Brain pericyte (primary cell): ENCODE data around the gene SH2D3C.

Experiments used
- DNase-seq: peaks from one replicate; pipeline ENCODE4 v3.0.0-alpha.2; 2012; ENCODE audit warnings: low read depth, low spot score

The SH2D3C gene

GRCh38 chr9:127778280-127779135, at the start of gene SH2D3C:
TSS of gene SH2D3C (minus strand) at chr9:127778666. CDS start at chr9:127778627, 39 bp downstream.
- peak; percentile 57 for DNase-seq

GRCh38 chr9:127826253-127826913, 47.9 kb upstream of the SH2D3C start:
- DNase-seq = no peak

GRCh38 chr9:127825319-127826051, 47.0 kb upstream of the SH2D3C start:
- DNase-seq = no peak

DNA sequence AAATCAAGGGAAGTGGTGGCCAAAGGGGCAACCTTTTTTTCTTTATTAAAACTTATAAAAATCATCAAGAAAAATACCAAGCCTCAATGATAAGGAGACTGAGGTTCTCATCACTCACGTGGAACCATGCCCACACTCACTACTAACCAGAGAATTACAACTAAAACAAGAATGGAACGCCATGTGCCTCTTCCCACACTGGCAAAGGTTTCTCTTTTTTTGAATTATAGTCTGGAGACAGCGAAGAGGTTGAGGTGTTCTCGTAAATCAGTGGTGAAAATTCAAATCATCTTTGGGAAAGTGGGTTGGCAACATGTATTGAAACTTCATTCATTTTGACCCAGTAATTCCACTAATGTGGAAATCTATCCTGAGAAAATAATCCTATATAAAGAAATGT, 43.6 kb upstream of the SH2D3C start:
- DNase-seq = no peak

GRCh38 chr9:127818574-127818973, 40.1 kb upstream of the SH2D3C start:
- no peak for DNase-seq

DNA sequence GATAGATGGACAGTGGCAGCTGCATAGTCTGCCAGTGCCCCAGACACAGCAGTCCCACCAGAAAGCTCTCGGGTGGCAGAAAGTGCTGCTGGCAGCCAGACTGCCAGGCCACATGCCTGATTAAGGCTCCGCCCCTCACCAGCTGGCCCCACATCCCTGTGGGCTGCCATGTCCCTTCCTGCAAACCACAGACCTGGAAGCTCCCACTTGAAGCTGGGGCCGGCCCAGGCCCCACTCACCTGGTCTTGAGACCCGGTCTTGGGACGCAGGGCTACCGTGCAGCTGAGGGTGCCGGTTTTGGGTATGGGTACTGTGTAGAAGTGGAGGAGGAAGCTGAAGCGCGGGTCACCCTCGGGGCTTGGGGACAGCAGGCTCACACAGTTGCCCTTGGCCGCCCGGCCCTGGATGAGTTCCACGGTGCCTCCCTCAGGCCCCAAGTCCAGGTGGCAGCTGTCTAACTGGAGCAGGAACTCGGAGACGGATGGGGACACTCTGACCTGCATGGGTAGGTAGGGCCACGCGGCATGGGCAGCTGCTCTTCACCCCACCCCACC, 39.5 kb upstream of the SH2D3C start:
- no peak for DNase-seq

DNA sequence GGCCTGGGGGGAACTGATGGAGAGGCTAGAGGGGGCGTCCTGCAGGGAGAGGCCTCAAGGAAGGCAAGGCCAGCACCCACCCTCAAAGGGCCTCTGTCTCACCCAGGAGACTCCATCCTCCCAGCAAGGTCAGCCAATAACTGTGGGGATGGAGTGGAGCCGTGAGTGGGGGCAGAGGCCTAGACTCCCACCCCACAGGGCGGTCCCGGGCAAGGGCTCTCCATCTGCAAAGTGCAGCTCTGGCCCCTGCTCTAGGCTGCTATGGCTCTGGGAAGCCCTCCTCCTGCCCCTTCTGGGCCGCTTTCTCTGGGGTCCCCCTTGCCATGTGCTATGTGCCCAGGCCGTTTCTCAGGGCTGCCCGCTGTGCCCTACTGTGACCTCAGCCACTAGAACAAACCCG, 38.3 kb upstream of the SH2D3C start:
- no peak for DNase-seq

DNA sequence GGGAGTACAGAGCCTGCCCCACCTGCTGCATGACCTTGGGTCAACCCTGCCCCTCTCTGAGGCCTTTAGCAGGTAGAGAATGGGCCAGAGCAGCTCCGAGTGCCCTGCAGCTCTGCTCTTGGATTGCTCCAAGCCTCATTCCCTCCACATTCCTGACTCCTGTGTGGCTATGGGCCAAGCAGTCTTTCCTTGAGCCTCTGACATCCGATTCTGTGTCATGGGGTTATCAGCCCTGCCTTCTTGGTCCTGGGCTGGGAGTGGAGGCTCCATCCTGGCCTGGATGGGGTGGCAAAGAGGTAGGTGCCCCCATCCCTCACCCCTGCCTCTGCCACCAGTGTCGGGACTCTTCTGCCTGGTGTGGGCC, 37.9 kb upstream of the SH2D3C start:
- no peak for DNase-seq

GRCh38 chr9:127815512-127816361, 37.3 kb upstream of the SH2D3C start:
- DNase-seq = no peak

GRCh38 chr9:127814619-127815511, 36.4 kb upstream of the SH2D3C start:
- DNase-seq = no peak

- DNase-seq = no peak
These were observed 35.3 kb upstream of the SH2D3C start for GRCh38 chr9:127813686-127814226.

DNA sequence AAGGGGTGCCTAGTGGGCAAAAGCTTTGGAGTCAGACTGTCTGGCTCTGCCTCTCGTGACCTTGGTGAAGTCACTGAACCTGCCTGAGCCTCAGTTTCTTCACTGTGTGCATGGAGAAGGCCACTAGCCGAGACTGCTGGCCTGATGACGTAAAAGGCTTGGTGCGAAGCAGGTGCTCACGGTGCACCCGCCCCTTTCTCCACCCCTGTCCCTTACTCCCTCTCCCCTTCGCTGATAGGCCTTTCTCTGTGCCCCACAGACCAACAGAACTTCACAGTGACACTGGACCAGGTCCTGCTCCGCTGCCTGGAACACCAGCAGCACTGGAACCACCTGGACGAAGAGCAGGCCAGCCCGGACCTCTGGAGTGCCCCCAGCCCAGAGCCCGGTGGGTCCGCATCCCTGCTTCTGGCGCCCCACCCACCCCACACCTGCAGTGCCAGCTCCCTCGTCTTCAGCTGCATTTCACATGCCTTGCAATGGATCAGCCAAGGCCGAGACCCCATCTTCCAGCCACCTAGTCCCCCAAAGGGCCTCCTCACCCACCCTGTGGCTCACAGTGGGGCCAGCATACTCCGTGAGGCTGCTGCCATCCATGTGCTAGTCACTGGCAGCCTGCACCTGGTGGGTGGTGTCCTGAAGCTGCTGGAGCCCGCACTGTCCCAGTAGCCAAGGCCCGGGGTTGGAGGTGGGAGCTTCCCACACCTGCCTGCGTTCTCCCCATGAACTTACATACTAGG, 34.6 kb upstream of the SH2D3C start:
- no peak for DNase-seq

DNA sequence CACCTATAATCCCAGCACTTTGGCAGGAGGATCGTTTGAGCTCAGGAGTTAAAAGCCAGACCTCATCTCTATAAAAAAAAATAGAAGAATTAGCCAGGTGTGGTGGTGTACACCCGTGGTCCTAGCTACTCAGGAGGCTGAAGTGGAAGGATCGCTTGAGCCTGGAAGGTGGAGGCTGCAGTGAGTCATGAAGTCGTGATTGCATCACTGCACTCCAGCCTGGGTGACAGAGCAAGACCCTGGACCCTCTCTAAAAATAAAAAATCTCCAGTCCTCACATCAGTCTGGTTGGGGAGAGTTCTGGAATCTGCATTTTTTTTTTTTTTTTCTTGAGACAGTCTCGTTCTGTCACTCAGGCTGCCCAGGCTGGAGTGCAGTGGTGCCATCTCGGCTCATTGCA, 33.5 kb upstream of the SH2D3C start:
- DNase-seq = no peak

GRCh38 chr9:127810378-127811187, 32.1 kb upstream of the SH2D3C start:
- no peak for DNase-seq

GRCh38 chr9:127809540-127810377, 31.3 kb upstream of the SH2D3C start:
- DNase-seq = no peak

- DNase-seq = no peak
These were observed 30.6 kb upstream of the SH2D3C start for GRCh38 chr9:127809002-127809539.

DNA sequence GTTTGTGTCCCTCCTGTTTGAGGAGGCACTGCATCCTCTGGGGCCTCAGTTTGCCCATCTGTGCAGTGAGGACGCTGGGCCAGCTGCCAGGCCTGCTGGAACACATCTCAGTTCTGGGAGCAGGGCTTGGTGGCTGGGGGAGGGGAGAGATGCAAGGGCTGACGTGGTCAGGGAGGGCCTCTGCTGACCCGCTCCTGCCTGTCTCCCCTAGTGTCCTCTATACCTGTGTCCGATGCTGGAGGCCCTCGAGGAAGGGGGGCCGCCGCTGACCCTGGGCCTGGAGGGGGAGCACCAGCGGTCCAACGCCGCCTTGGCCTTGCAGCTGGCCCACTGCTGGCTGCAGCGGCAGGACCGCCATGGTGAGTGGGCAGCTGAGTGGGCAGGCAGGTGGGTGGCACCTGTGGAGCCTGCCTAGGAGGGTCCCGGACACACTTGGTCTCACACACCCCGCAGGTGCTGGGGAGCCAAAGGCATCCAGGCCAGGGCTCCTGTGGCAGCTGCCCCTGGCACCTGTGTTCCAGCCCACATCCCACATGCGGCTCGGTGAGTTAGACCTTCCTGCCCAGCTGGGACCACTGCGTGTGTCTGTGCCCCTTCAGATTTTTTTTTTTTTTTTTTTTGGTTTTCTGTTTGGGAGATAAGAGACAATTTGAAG, 30.0 kb upstream of the SH2D3C start:
- no peak for DNase-seq
